NCI-H510A (cell line): ENCODE results near the gene GABRA4.

Experiments
- DNase-seq: peaks from one replicate; lab custom pipeline; 2025; lab: John Stamatoyannopoulos, UW

GABRA4 gene

DNA sequence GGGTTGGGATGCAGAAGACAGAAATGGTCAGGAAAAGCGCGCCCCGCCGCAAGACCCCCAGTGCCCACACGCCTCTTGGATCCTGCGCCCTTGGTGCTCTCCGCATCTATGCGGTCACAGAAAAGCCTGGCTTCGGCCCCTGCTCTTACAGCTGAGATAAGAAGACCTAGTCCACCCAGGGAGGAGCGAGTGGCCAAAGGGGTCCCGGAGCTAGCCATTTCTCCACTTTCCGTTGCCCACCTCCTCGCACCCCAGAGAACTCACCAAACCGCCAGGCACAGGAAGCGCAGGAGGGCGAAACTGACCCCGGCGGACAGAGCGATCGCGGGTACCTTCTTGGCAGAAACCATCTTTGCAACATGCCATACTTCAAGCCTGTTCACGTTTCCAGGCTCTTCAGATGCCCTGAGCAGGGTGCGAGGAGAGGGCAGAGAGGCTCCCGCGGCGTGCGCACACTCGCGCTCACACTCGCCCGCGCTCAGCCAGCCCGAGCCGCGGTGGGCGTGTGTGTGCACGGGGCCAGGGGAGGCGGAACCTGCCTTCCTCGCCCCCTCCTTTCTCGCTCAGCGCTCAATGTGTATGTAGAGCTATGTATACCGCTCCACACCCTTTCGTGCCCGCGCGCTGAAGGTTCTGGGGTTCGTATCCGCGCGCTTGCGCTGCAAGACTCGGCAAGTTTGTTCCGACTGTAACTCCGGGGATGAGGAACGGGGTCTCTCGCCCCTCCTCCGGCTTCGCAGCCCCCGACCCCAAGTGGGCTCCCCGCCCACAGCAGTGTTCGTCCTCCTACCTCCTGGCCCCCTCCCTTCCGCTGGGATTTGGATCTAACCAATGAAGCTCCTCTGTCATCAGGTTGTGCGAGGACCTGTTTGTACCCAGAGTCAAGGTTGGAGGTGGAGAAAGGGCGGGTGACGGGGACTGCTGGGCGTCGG lies at the start of gene GABRA4:
TSS of gene GABRA4 (minus strand) at position 507 of the 932 bp plus-strand sequence. CDS start at position 350, 157 bp downstream.
- DNase-seq, result no peak

- DNase-seq, result no peak
These were observed 47.4 kb upstream of the GABRA4 start for GRCh38 chr4:47040828-47041227.

DNA sequence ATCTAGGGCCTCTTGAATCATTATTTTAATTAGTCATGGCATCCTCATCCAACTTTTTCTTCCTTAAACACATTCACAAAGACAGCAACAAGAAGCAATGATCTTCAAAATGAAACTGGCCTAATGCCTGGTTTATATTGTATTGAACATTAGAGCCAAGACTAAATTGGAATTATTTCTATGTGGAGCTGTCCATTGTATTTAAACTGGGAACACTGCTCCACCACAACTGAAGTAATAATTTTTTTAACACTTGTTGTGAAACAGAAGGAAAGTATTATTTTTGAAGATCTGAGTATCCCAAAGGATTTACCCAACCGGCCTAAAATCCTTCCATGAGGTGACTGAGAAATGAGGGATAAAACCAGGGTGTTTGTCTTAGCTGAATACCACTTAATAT lies 44.9 kb upstream of the GABRA4 start:
- no peak for DNase-seq

- peak; percentile 14 for DNase-seq
These were observed 39.2 kb upstream of the GABRA4 start for GRCh38 chr4:47032405-47033106.

DNA sequence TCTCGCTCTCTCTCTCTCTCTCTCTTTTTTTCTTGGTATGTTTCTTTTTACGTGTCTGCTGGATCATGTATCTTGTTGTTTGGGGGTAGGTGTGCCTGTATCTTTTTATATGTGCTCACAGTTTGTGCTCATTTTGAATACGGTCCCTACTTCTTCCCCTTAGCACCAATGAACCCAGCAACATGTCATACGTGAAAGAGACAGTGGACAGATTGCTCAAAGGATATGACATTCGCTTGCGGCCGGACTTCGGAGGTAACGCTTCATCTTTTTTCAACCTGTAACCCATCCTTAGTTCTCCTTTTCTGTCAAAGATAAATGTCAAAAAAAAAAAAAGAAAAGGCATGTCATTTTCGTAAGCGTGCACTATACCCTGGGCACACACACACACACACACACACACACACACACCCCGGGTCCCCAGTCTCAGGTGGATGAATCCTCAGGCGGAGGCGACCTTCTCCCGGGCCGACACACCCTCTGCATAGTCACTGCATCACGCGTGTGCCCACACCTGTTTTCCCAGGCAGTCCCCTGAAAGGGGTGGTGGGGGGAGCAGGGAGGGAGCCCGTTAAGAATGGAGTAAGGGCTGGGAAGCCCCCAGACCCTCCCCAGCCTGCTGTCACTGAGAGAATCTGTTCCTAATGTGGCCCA lies 38.5 kb upstream of the GABRA4 start:
- DNase-seq, result no peak

DNA sequence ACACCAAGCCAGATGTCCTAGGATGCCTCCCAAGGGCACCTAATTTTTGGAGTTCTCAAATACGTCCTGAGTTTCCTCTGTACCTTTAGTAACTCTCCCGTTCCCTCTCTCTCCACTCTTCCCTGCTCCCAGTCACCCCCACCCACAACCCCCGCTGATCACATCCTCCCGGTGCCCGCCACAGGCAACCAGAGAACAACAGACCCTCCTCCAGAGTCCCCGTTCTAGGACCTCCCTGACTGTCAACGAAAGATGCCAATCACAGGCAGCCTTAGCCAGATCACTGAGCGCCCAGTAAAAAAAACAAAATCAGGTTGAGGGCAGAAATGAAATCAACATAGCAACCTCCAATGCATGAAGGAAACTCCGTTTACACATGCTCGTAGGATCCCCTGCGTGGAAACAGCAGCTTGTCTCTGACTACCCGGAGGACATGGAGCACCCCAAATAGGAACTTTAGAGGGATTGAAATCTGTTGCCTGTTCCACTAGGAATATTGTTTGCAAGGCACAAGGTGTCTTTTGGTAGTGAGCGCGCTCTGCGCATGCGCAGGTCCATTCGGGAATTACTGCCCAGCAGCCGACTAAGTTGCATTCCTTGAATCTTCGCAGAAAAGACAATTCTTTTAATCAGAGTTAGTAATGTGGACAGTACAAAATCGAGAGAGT lies 37.8 kb upstream of the GABRA4 start, which contains the start of gene GABRB1:
TSS of gene GABRB1 (plus strand) at position 557 of the 668 bp plus-strand sequence.
- peak; percentile 2 for DNase-seq

DNA sequence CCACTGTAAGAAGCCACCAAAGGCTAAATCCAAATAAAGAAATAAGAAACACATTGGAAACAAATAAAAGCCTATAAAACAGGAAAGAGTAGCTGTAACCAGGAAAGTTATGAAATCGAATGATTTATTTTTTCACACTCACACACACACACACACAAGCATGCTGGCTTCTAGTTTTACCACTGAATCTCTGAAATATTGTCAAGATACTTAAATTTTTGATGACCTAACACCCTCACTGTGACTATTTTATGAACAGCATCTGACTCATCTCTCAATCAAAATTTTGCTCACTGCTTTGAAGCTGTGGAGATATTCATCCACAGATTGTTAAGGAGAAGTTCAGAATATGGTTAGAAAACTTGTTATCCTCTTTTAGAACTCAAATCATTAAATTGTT lies 24.1 kb upstream of the GABRA4 start:
- no peak for DNase-seq

DNA sequence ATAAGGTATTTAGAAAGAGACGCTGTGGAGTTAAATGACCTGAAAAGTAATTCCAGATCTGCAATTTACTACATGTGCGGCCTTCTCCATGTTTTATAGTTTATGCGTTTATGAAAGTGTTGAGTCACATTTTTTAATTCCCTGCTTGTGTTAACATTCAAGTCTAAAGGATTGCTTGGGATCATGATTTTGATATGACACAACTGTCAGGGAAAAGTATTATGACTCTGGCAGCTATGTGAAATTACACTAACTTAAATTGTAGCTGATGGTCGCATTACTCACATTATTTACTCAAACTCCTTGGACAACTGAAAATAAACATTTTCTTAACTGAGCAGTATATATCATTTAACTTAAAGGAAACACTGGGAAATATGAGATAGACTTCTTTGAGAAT lies 23.7 kb upstream of the GABRA4 start:
- DNase-seq, result no peak

- DNase-seq, result no peak
These were observed 20.0 kb upstream of the GABRA4 start for GRCh38 chr4:47013373-47013772.

GRCh38 chr4:47012676-47013075 lies 19.3 kb upstream of the GABRA4 start:
- no peak for DNase-seq

GRCh38 chr4:47010912-47011446 lies 17.6 kb upstream of the GABRA4 start:
- DNase-seq, result no peak

GRCh38 chr4:47010347-47010911 lies 17.0 kb upstream of the GABRA4 start:
- DNase-seq, result no peak

DNA sequence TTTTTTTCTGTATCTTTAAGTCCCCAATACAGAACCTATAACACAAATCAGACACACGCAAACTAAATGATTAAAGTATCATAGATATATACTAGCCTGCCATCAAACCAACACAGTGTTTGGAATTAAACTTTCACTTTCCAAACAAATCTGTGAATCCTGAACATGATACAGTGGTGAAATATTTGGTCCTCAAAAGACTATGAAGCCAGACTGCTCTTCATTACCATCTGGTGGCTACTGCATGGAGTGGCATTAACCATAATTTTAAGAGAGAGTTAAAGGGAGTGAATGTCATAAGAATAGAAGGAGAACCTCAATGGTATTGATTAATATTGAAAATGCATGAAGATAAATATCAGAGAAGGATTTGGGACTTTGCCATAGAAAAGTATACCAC lies 9.2 kb upstream of the GABRA4 start:
- DNase-seq, result no peak

DNA sequence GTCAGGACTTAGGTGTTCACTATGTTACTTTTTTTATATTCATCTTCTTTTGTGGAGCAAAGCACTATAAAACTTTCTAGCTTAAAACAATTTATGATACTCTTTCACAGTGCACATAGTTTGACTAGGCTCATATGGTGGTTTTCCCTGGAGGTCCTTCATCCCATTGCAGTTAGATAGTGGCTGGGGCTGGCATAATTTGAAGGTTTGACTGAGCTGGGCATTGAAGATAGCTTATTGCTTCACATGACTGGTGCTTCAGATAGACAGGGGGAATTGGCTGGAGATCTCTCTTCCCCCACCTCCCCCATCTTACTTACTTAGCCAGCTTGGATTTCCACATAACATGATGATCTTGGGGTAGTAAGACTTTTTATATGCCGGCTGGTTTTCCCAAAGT lies 7.0 kb upstream of the GABRA4 start:
- no peak for DNase-seq

- no peak for DNase-seq
These were observed 6.2 kb upstream of the GABRA4 start for GRCh38 chr4:46999566-46999965.

- no peak for DNase-seq
These were observed 625 bp upstream of the GABRA4 start for GRCh38 chr4:46994007-46994405.

GRCh38 chr4:46992338-46992737 lies 1.0 kb downstream of the GABRA4 start:
- DNase-seq, result no peak

GRCh38 chr4:46986922-46987638 lies 6.3 kb downstream of the GABRA4 start:
- DNase-seq, result no peak

GRCh38 chr4:46984781-46985180 lies 8.6 kb downstream of the GABRA4 start:
- DNase-seq, result no peak

- DNase-seq, result no peak
These were observed 12.5 kb downstream of the GABRA4 start for GRCh38 chr4:46980851-46981250.

DNA sequence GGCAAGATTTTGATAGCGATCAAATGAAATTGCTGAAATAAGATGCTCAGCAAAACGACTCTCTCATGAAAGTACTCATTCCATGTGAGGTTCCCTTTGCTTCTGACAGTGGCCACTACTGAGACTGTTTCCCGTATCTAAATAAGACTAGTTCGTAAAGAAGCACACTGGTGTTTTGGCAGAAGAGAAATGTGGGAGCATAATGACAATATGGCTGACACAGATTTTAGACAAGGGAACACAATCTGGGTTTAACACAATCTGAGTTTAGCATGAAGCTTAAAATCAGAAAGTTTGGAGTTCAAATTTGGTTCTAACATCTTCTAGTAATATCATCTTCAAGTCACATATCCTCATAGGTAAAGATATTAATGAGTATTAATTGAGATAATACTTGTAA lies 13.7 kb downstream of the GABRA4 start:
- no peak for DNase-seq
